Neural cell (in vitro differentiated cells): ENCODE results near the gene FMN2. TPM values are rescaled to one million over a fixed set of nuclear protein-coding genes. Genes with fewer than 3 reads are reported as not detected.

Experiments
- H2AFZ ChIP-seq: fragments of 200-600, 300-800 bp; sonication (generic), shearing (Covaris generic); 2 replicates; pipeline ENCODE4 v1.6.0; 2014; ENCODE audit warnings: low read depth, mild to moderate bottlenecking, antibody characterized with exemption, low read length, moderate library complexity
- H3F3A ChIP-seq: fragments of 200-600 bp; shearing (Covaris generic); 2 replicates; pipeline ENCODE4 v1.6.1; 2016; ENCODE audit warnings: mild to moderate bottlenecking, moderate library complexity, mixed read lengths, antibody characterized with exemption, low read length; ENCODE audit not compliant: insufficient read depth, poor library complexity, severe bottlenecking
- H3K27ac ChIP-seq: fragments of 200-600, 300-800 bp; sonication (generic), shearing (Covaris generic); 2 replicates; pipeline ENCODE4 v1.5.1; 2014; ENCODE audit warnings: mild to moderate bottlenecking, low read length, moderate library complexity
- H3K27me3 ChIP-seq: fragments of 300-800, 200-600 bp; sonication (generic), shearing (Covaris generic); 2 replicates; pipeline ENCODE4 v1.6.0; 2014; ENCODE audit warnings: mild to moderate bottlenecking, low read depth, low read length, moderate library complexity; ENCODE audit not compliant: insufficient read depth
- H3K36me3 ChIP-seq: fragments of 300-800, 200-600 bp; sonication (generic), shearing (Covaris generic); 2 replicates; pipeline ENCODE4 v1.5.1; 2014; ENCODE audit warnings: mild to moderate bottlenecking, antibody characterized with exemption, low read length, moderate library complexity; ENCODE audit not compliant: insufficient read depth
- H3K4me2 ChIP-seq: fragments of 300-800, 200-600 bp; sonication (generic), shearing (Covaris generic); 2 replicates; pipeline ENCODE4 v1.6.0; 2014; ENCODE audit warnings: mild to moderate bottlenecking, low read length
- H3K4me3 ChIP-seq: fragments of 300-800, 200-600 bp; sonication (generic), shearing (Covaris generic); 2 replicates; pipeline ENCODE4 v1.5.1; 2014; ENCODE audit warnings: mild to moderate bottlenecking, low read length, moderate library complexity
- H3K79me2 ChIP-seq: fragments of 200-600 bp; shearing (Covaris generic); replicated peaks from 2 replicates; pipeline ENCODE4 v1.6.0; 2014; ENCODE audit warnings: mild to moderate bottlenecking, low read length, moderate library complexity; ENCODE audit not compliant: insufficient read depth
- H3K9ac ChIP-seq: fragments of 300-800, 200-600 bp; sonication (generic), shearing (Covaris generic); 2 replicates; pipeline ENCODE4 v1.6.1; 2016; ENCODE audit warnings: mild to moderate bottlenecking, low read length, mixed read lengths
- H3K9me2 ChIP-seq: fragments of 200-600 bp; shearing (Covaris generic); 2 replicates; pipeline ENCODE4 v1.6.1; 2016; ENCODE audit warnings: mild to moderate bottlenecking, low read length, mixed read lengths; ENCODE audit not compliant: insufficient read depth
- H3K9me3 ChIP-seq: fragments of 200-600, 300-800 bp; sonication (generic), shearing (Covaris generic); 2 replicates; pipeline ENCODE4 v1.6.1; 2016; ENCODE audit warnings: mild to moderate bottlenecking, mixed run types, low read length, moderate library complexity, mixed read lengths
- H4K20me1 ChIP-seq: fragments of 200-600 bp; shearing (Covaris generic); 2 replicates; pipeline ENCODE4 v1.6.1; 2016; ENCODE audit warnings: mild to moderate bottlenecking, mixed run types; ENCODE audit not compliant: insufficient read depth
- CTCF ChIP-seq: fragments of 450-650 bp; IDR thresholded peaks from 2 replicates; pipeline ENCODE4 v1.5.1; 2014; ENCODE audit warnings: antibody characterized with exemption, mild to moderate bottlenecking, moderate library complexity; ENCODE audit not compliant: poor library complexity, severe bottlenecking
- EP300 ChIP-seq: fragments of 450-650 bp; conservative IDR thresholded peaks from 2 replicates; pipeline ENCODE4 v1.6.1; 2014; ENCODE audit warnings: antibody characterized with exemption, mild to moderate bottlenecking, moderate library complexity; ENCODE audit not compliant: poor library complexity, severe bottlenecking
- EZH2 ChIP-seq: fragments of 200-600, 300-800 bp; shearing (Covaris generic), sonication (generic); IDR thresholded peaks from 2 replicates; pipeline ENCODE4 v1.6.1; 2014; ENCODE audit warnings: antibody characterized with exemption, low read length, borderline replicate concordance, mild to moderate bottlenecking; ENCODE audit not compliant: insufficient read depth, poor library complexity, severe bottlenecking
- MXI1 ChIP-seq: fragments of 450-650 bp; conservative IDR thresholded peaks from 2 replicates; pipeline ENCODE4 v1.6.1; 2014; ENCODE audit warnings: antibody characterized with exemption, mild to moderate bottlenecking; ENCODE audit not compliant: poor library complexity, severe bottlenecking
- POLR2AphosphoS5 ChIP-seq: IDR thresholded peaks from 2 replicates; pipeline ENCODE4 v1.6.1; 2012
- RAD21 ChIP-seq: fragments of 450-650 bp; conservative IDR thresholded peaks from 2 replicates; pipeline ENCODE4 v1.6.1; 2014; ENCODE audit warnings: antibody characterized with exemption, mild to moderate bottlenecking, moderate library complexity
- REST ChIP-seq: IDR thresholded peaks from 2 replicates; pipeline ENCODE4 v1.6.1; 2012; ENCODE audit warnings: borderline replicate concordance
- SMC3 ChIP-seq: fragments of 450-650 bp; conservative IDR thresholded peaks from 2 replicates; pipeline ENCODE4 v1.6.1; 2014; ENCODE audit warnings: antibody characterized with exemption, mild to moderate bottlenecking, moderate library complexity; ENCODE audit not compliant: poor library complexity
- TAF1 ChIP-seq: IDR thresholded peaks from 2 replicates; pipeline ENCODE4 v1.6.1; 2012; ENCODE audit warnings: low read depth
- polyA plus RNA-seq: library from polyadenylated mRNA; depleted of rRNA; stranded (reverse); fragments of >200 nt; gene quantifications from 2 replicates; pipeline ENCODE4 v1.2.3, GENCODE V29; 2014

The FMN2 gene
- polyA plus RNA-seq, 1 donor from 2014 or later = 23.9 TPM

- no peaks in the 10 kb centered on the region for H3F3A ChIP-seq
- H3K4me2 ChIP-seq = no peak overlapping the region
- H4K20me1 ChIP-seq = no peaks in the 10 kb centered on the region
- H3K9ac ChIP-seq = no peak overlapping the region
- no peaks in the 10 kb centered on the region for H3K9me3 ChIP-seq
- no peak overlapping the region for H3K27ac ChIP-seq
- H3K79me2 ChIP-seq = no peaks in the 10 kb centered on the region
- TF ChIP-seq RAD21 (no peak), REST (no peak), POLR2AphosphoS5 (no peak), CTCF (no peak), EZH2 (no peak), MXI1 (no peak)
- no peak overlapping the region for H2AFZ ChIP-seq
- H3K27me3 ChIP-seq = no peaks in the 10 kb centered on the region
- no peaks in the 10 kb centered on the region for H3K9me2 ChIP-seq
- H3K36me3 ChIP-seq = no peaks in the 10 kb centered on the region
- no peak overlapping the region for H3K4me3 ChIP-seq
Observed at GRCh38 chr1:240363914-240364313, 272.2 kb downstream of the FMN2 start.

- no peak overlapping the region for H3K4me3 ChIP-seq
- no peaks in the 10 kb centered on the region for H3K36me3 ChIP-seq
- H2AFZ ChIP-seq = no peak overlapping the region
- H3K9ac ChIP-seq = no peak overlapping the region
- H3K9me2 ChIP-seq = no peaks in the 10 kb centered on the region
- no peaks in the 10 kb centered on the region for H4K20me1 ChIP-seq
- H3F3A ChIP-seq = no peaks in the 10 kb centered on the region
- TF ChIP-seq TAF1 (no peak), EP300 (no peak), POLR2AphosphoS5 (no peak), SMC3 (no peak), EZH2 (no peak), CTCF (no peak)
- H3K27me3 ChIP-seq = no peaks in the 10 kb centered on the region
- H3K4me2 ChIP-seq = no peak overlapping the region
- no peak overlapping the region for H3K27ac ChIP-seq
- no peaks in the 10 kb centered on the region for H3K9me3 ChIP-seq
- H3K79me2 ChIP-seq = no peaks in the 10 kb centered on the region
Observed at GRCh38 chr1:240366636-240367035, 275.0 kb downstream of the FMN2 start.
